Mucosa of descending colon (tissue), 3 donors: ENCODE data around the gene MIB1. TPM values are rescaled to one million over a fixed set of nuclear protein-coding genes. Genes with fewer than 3 reads are reported as not detected.

Experiments used
- ATAC-seq: fragments of 200-7000 bp; cut with Tn5 transposase; one replicate; pipeline ENCODE4 v1.9.1; 2020; ENCODE audit warnings: mild to moderate bottlenecking, moderate library complexity
- DNase-seq, 3 donors: peaks; one replicate each; pipeline ENCODE4 v3.0.0-alpha.2; 2020
- H3K36me3 ChIP-seq: fragments of 200-600 bp; one replicate; pipeline ENCODE4 v1.8.0; 2021; ENCODE audit warnings: low read depth, mild to moderate bottlenecking
- H3K4me1 ChIP-seq: fragments of 200-600 bp; one replicate; pipeline ENCODE4 v1.8.0; 2021; ENCODE audit warnings: low read depth, mild to moderate bottlenecking
- H3K4me3 ChIP-seq: fragments of 200-600 bp; one replicate; pipeline ENCODE4 v1.8.0; 2021; ENCODE audit warnings: mild to moderate bottlenecking
- H3K9me3 ChIP-seq: fragments of 200-600 bp; one replicate; pipeline ENCODE4 v1.8.0; 2021; ENCODE audit warnings: mild to moderate bottlenecking
- CTCF ChIP-seq: fragments of 200-600 bp; IDR thresholded peaks from one replicate; pipeline ENCODE4 v1.8.0; 2022; ENCODE audit warnings: antibody characterized with exemption, mild to moderate bottlenecking
- intact Hi-C, 2 donors: fragments of 100-400 bp; cut with DNase I in 1 of 2; cut with micrococcal nuclease in 1 of 2; formaldehyde crosslinking; loops; one replicate each; pipeline versions ENCODE4 v1.11.0 to v1.11.1; 2022; cut with DNase I, micrococcal nuclease
- total RNA-seq, 3 donors: library from RNA; stranded (reverse); fragmentation: NEBNext Ultra II Directional in 2 of 3; extraction: Animal tissue kit (Norgen Biotek cat#: 25700) in 2 of 3; gene quantifications; one replicate each; pipeline versions ENCODE4 v1.2.1 to v1.2.4, GENCODE V29; 2021 to 2023
- donor health status: DM: no; HTN: no; CAD: no; lungs with moderate emphysema.
- donor health status: DM: no; HTN: no; CAD: no.
- donor health status: DM: no; HTN: yes; CAD: no.

Gene MIB1
- total RNA-seq, 3 donors from 2014 or later: 29.0 to 45.1 (median 33.1) TPM

GRCh38 chr18:21747268-21747667 is 6.7 kb downstream of the MIB1 start:
- TF ChIP-seq CTCF: no peak
- Histone ChIP-seq H3K4me1 (no peaks in the 10 kb centered on the region), H3K9me3 (no peaks in the 10 kb centered on the region), H3K4me3 (no peak overlapping the region), H3K36me3 (no peaks in the 10 kb centered on the region)
- ATAC-seq (no peak), DNase-seq (no peak)
- intact Hi-C loops: no loop called here

- no peak for ATAC-seq
- no peak for TF ChIP-seq CTCF
- H3K4me3 ChIP-seq: no peak overlapping the region
- no peak for DNase-seq
- no peaks in the 10 kb centered on the region for H3K4me1 ChIP-seq
- no peaks in the 10 kb centered on the region for H3K36me3 ChIP-seq
- intact Hi-C loops: no loop called here
- H3K9me3 ChIP-seq: no peaks in the 10 kb centered on the region
Measured at GRCh38 chr18:21747764-21748693, 7.4 kb downstream of the MIB1 start.

- H3K36me3 ChIP-seq: no peaks in the 10 kb centered on the region
- no peak overlapping the region for H3K4me3 ChIP-seq
- no peaks in the 10 kb centered on the region for H3K4me1 ChIP-seq
- intact Hi-C loops: no loop called here
- no peak for TF ChIP-seq CTCF
- no peaks in the 10 kb centered on the region for H3K9me3 ChIP-seq
- ATAC-seq (no peak), DNase-seq (no peak)
Measured at GRCh38 chr18:21757833-21758232, 17.2 kb downstream of the MIB1 start.

GRCh38 chr18:21759836-21760235 is 19.2 kb downstream of the MIB1 start:
- intact Hi-C loops: no loop called here
- no peak for DNase-seq
- no peak for ATAC-seq

GRCh38 chr18:21760321-21760720 is 19.7 kb downstream of the MIB1 start:
- Histone ChIP-seq H3K9me3 (no peaks in the 10 kb centered on the region), H3K4me3 (no peak overlapping the region), H3K36me3 (no peaks in the 10 kb centered on the region), H3K4me1 (no peaks in the 10 kb centered on the region)
- intact Hi-C loops: no loop called here
- TF ChIP-seq CTCF: no peak
- no peak for ATAC-seq
- DNase-seq: no peak

More at GRCh38 chr18:21759836-21760235, 19.2 kb downstream of the MIB1 start:
- H3K9me3 ChIP-seq: no peaks in the 10 kb centered on the region
- H3K4me3 ChIP-seq: no peak overlapping the region
- H3K36me3 ChIP-seq: no peaks in the 10 kb centered on the region
- H3K4me1 ChIP-seq: no peaks in the 10 kb centered on the region
- TF ChIP-seq CTCF: no peak
